Smooth muscle cell of the brain vasculature (primary cell): ENCODE data around the gene NME7.

Source experiments
- DNase-seq: peaks from one replicate; pipeline ENCODE4 v3.0.0-alpha.2; 2012; ENCODE audit warnings: low read depth, low spot score

Gene NME7

DNA sequence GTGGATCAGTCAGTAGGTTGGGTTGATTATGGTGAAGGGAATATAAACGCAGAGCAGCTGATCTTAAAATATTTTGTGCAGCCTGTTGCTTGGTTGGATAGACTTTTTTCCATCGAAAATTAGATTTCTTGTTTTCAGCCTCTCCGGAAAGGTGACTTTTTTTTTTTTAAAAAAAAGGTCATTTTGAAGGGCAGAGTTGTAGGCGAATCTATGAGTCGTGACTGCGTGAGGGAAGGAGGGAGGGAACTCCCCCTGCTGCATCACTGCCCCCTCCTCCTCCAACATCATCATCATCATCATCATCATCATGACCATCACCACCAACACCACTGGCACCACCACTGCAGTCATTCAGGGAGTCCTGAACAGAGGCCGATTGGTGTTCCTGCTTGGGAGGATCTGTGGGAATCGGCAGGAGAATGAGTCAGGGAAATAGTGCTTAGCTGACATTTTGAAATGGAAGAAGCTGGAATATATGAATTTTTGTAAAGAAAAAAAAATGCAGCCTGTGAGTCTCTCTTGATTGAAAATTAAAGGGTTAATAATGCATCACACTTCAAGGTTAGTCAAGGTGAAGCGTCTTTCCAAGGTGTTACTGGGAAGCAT, 259.9 kb downstream of the NME7 start:
- DNase-seq = no peak

DNA sequence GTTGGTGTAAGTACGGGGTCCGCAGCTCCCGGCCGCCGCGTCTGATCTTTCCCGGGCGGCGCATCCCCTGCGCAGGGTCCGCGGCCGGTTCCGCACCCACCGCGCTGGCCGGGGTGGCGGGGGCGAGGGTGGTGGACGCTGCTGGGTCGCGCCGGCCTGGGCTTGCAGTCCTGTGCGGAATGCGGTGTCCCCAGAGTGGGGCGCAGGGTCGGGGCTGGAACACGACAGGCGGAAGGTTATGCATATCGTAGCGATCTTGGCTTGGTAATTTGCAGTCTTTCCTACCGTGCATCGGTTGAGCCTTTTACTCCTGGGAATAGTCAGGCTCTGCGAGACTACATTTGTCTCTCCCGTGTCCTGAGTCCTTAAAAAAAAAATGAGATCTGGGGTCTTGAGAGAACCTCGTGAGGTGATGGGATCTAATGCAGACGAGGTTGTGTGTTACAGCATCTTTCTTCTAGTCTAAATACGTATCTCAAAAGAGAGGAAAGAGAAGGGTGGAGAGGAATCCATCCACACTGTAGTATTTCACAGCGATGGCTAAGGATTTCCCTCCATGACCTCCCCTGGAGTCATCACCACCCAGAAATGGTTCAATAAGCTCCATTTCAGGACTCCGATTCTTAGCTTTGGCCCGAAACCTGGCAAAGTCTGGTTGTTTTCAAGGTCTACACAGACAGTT, 260.5 kb downstream of the NME7 start:
- no peak for DNase-seq

DNA sequence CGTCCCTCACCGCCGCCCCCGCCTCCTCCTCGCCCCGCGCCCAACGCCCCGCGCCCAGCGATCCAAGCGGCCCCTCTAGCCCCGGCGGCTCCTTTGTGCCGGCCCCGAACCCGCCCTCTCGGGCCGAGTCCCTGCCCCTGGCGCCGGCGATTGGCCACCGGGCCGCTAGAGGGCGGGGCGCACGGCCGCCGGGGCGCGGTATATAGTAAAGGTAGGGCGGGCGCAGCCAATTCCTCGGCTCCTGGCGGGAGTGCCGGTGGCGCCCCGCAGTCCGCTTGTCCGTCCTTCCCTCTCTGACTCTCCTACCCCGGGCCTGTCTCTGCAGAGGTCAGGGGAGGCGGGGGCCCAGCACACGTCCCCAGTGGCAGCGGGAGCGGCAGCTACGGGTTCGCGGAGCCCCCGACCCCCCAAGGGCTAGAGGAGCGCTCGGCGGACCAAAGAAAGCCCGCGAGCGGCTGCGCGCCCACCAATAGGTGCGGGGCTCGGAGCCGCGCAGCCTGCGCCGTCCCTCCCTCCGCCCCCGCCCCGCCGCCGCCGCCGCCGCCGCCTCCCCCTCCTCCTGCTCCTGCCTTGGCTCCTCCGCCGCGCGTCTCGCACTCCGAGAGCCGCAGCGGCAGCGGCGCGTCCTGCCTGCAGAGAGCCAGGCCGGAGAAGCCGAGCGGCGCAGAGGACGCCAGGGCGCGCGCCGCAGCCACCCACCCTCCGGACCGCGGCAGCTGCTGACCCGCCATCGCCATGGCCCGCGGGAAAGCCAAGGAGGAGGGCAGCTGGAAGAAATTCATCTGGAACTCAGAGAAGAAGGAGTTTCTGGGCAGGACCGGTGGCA, 261.3 kb downstream of the NME7 start, which contains the start of gene ATP1B1:
Gene ATP1B1 (plus strand): TSS at position 596 of the 826 bp plus-strand sequence. CDS start 140 bp downstream, at position 736.
- no peak for DNase-seq

DNA sequence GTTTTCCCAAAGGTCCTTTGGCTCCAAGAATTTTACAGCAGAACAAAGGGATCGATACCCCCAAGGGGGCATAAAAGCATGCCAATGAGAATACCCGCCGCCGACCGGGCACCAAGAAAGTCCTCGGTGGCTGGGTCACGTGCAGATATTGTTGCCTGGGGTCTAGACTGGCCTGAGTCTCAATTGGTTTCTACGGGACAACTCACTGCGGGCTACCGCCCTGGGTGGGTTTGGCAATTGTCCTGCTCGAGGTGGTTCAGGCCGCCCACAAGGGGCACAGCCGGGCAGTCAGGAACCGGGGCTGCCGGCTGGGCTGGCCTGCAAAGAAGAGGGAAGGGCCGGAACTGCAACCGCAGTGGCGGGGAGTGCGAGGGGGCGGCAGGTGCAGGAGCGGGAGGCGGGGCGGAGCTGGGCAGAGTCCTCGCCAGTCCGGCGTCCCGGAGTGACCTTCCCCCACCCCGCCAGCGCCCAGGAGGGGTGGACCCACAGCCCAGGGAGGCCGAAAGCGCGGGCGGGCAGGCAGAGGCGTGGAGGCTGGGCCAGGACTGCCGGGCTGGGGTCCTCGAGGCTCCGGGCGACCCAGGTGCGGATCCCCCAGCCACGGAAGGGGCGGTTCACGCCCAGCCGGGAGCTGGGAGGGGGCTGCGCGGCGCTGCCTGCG, 262.0 kb downstream of the NME7 start:
- DNase-seq = no peak

DNA sequence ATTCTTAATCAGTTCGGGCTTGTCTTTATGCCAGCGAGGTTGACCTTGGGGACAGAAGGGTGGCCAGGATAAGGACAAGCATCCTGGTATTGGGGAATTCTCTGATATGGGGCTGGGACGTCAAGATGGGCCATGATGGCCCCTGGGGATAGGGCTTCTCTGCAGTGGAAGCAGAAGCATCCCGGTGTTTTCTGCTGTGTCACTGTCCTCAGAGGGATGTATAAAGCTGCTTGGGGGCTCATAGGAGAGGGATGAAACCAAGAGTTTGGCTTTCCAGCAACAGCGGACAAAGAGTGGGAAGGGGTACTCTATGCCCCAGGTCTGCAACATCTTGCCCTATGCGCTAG, 262.5 kb downstream of the NME7 start:
- DNase-seq = no peak

DNA sequence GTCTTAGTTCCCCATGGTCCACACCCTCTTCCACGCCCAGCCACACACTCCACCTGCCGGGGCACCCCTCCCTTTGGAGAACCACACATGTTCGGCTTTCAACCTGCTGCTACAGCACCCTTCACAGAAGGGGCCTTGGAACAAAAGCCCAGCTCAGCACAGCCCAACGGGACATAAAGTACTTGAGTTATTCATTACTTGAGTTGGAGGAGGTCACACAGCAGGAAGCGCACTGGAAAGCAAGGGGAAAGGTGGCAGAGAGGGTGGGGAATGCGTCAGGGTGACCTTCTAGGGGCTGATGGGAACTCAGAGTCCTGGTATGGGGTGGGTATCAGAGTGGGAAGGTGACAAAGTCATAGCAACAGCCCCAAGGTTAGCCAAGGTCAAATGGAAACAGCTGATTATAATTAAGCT, 264.1 kb downstream of the NME7 start:
- DNase-seq = no peak

DNA sequence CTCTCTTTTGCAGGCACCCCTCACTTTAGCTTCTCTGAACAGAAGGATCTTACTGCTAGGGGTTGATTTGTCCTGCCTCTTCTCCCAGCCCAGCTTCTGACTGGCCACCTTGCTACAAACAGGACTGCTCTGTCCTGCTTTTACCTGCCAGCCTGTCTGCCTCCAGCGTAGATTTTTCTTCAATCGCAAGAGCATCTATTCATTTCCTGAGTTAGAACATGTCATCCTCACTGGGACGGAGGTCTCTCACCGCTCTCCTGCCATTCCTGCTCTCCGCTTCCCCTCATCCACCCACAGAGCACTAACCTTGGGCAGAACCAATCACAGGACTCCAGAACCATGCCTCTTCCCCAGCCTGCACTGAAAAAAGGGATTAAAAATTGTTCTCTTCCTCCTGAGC, 264.6 kb downstream of the NME7 start:
- no peak for DNase-seq

DNA sequence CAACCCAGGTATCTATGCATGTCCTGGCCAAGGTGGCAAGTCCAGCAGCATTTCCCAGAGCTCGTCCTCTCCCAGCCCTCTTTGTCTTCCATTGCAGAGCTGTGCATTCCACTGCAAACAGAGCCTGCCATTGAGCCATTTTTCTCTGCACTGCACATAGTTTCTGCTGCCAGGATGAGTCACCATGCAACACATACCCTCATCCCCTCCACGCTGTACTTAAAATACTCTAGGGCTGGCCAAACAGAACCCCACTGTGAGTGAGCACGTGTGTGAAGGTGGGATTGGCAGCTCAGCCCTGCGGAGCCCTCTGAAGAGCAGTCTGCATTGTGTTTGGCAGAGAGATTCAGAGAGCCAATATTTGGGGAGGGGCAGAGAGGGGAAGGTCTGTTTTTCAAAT, 265.0 kb downstream of the NME7 start:
- DNase-seq = no peak

DNA sequence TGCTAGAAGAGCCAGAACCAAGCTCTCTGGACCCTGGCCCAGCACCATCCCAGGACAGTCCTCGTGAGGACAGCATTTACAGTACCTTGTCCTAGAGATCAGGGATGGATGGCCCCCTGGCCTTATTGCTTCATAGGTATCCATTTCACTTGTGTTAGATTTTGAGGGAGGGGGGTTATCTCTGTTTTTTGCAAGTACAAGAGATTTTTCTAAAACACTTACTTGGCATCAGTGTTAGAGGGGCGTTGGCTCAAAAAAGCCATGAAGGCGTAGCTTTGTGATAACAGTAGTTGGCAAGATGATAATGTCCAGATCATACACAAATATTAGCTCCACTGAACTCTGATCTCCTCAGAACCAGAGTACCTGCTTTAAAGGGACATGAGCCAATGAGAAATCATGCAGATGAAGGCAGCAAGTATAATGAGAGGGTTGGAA, 266.9 kb downstream of the NME7 start:
- no peak for DNase-seq

DNA sequence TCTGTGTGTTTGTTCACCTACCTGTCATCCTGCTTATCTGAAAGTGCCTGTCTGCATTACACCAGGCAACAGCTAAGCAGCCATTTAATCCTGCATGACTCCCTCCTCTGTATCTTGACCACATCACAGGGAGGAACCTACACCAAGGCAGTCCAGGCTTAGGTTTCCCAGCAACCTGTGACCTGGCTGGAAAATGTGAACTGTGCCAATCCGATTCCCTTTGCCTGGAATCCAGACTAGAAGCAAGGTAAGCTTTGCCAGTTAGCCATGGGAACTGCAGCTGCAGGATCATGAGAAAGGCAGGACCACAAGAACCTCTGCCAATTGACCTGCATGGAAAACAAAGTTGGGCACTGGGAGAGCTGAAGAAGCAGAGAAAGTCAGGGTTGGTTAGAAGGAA, 267.4 kb downstream of the NME7 start:
- DNase-seq = no peak

DNA sequence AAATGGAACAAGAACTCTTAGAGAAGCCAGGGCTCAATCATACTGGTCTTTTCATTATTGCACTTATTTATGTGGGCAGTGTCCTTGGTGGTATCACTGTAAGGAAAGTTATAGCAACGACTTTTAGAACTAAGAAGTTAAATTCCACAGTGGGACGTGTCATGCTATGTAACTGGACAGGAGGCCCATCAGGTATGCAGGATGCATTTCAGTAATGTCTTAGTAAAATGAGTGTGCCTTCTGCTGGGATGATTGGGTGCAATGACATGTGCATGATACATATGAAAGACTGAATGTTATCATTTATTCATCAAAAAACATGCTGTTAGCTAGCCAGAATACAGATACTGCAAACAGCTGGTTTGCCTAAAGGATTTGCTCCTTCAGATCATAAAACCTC, 268.0 kb downstream of the NME7 start:
- DNase-seq = no peak

DNA sequence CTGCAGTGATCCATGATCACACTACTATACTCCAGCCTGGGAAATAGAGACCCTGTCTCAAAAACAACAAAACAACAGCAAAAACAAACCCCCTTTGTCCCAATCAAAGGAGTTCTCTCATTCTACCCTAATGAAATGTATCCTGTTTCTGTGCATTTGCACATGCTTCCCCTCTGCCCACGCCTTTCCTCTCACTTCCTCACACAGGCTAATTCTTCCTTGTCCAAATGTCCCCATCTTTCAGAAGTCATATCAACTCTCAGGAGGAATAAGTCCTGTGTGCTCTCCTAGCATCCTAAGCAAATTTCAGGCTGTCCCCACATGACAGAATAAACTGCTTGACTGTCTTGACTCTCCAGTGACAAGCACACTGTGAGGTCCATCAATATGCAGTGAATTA, 269.2 kb downstream of the NME7 start:
- DNase-seq = no peak

DNA sequence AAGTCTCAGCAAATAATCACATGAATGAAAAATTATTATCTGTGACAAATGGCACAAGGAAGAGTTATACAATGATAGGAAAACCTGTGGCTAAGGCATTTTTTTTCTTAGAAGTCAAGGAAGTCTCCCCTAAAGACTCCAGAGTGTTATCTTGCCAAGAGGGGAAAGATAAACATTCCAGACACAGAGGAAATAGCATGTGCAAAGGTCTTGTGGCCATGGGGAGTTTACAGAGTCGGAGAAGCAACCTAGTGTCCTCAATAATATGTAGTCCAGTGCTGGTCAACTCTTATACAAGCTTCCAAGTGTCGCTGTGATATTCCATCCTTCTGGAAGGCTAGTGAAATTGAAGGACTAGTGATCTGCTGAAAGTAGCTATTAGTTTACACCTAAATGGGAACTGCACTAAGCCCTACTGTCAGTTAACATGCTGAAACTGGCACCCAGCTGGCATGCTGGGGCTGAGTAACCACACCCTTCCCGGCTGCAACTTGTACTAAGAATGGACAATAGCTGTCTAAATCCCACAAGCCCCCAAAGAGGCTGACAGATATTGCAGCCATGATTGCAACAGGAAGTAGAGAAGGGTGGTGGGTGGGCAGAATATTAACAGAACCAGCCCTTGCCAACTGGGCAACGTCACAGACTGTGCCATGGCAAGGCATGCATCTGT, 272.6 kb downstream of the NME7 start:
- DNase-seq = no peak

DNA sequence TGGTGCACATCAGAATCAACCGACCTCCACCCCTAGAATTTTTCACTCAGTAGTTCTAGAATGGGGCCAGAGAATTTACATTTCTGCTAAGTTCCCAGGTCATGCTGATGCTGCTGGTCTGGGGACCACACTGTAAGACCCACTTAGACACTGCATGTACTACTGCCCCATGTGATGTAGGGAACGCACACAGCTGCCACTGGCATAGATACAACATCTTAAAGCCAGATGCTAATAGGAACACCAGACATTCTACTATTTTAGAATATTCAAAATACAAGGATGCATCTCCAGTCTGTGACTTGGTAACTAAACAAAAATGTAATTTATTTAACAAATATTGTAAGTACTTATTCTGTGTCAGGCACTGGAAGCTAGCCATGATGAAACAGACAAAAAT, 275.2 kb downstream of the NME7 start:
- no peak for DNase-seq

DNA sequence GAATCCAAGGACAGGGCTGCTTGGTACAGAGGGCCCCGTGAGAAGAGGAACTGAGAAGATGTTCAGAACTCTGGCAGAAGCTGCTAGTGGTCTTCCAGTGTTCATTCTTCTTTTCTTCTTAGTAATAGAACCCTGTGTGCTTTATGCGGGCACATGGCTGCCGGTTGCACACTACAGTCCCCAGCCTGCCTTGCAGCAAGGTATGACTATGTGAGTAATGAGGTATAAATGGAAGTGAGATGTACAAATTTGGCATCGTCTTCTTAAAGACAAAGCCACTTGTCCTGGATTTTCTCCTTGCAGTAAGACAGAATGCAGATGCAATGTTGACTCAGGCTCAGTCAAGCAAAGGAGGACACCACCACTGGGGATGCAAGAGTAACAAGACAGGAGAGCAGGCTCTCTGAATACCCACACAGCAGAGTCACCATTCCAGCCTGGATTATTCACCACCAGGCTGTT, 276.1 kb downstream of the NME7 start:
- DNase-seq = no peak

DNA sequence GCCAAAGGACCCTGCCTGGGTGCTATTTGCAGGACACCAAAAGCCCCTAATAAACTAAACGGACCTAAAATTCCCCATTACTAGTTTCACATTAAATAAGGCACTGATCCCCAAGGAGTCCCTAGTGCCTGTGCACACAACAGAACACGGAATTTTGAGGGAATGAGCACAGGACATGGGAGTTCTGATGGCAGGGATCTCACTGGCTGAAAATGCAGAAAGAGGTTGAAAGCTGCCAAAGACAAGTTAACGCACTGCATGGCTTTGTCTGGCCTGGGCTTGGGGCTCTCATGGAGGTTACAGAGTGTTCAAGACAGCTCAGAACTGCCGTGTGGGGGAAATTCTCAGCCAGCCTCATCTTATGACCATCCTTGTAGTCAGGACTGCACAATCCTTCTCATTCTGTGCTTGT, 276.7 kb downstream of the NME7 start:
- no peak for DNase-seq

DNA sequence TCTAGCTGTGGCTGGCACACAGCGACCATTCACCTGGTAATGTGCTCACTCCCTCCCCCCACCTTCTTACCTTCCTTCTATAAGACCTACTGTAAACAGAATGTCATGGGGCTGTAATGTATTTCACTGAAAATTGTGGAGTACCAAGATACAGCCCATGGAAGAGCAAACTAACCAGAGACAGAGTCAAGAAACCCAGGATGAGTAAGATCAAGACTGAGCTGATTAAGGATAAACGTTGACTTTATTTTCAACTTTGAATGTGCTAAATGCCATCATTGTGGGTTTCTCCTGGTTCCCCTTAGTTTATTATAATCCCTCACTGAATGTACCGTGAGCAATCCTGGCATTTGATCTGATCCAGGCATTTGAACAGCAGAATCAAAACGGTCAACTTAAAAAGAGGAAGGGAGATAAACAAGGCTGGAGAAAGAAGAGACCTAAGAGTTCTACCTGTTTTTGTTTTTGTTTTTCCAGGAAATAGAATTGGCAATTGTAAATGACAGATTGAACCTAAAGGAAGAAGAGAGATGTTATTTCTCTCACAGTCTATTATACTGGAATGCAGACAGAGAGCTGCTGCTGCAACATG, 277.2 kb downstream of the NME7 start:
- no peak for DNase-seq

DNA sequence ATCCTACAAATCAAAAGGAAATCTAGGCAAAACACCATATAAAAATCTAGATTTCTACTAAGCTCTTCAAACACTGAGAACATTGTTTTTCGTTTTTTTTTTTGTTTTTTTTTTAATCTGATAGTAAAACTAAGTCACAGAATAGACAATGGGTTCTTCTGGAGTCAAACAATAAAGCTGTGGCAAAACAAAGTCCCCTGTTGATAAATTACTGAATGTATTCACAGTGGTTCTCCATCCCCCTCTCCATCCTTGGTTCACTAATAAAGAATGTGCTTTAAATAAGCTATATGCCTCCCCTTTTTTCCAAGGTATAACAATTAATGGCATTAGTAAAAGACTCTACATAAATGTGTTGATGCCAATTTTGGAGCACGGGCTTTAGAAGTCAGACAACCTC, 277.8 kb downstream of the NME7 start:
- no peak for DNase-seq

DNA sequence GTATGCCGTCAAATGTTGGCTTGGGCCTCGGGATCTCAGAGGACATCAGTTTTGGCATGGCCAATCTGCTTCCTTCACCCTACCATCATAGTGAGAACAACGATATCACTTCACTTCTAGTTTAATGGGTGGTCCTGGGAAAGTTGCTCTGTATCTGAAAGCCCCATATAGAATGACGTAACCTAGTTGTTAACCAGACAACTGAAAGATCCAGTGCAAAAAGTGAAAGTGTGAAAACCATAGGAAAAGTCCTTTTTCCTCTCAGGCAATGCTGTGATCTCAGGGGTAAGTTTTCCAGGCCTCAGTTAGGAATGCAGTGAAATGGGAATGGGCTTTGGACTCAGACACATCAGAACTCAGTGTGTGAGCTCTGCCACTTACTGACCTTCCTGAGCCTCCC, 279.7 kb downstream of the NME7 start:
- DNase-seq = no peak

DNA sequence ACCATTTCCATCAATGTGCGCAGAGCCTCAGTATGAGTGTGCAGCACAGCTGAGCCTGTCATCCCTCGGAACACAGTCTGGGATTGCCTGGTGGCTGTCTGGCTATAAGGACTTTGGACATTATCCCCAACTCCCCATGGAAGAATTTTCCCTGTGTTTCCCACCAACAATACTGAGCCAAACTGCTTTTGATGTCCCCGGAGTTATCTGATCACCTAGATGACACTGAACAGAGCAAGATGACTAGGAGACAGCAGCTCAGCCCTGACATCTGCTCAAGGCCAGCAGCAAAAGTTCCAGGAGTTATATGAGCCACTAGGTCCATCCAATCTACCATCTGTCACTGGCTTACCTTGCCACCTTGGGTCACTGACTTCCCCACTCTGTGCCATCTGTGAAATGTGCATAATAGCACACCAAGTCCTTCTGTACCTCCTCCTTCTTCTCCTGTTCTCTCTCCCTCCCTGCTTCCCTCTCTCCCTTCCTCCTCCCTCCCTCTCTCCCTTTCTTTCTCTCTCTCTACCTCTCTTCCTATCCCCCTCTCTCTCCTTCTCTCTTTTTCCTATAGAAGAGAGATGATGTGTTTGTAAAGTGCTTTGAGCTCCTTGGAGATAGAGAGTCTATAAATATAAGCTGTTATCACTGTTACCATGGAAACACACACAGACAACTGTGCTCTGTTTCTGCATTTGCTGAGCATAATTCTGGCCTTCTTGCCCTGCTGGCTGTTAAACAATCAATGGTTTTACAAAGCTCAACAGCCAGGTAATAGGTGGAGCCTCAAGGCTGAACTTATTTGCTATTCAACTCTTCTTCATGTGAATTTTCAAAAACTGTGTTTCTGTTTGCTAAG, 280.8 kb downstream of the NME7 start:
- no peak for DNase-seq
